GM23338 (cell line): ENCODE data around the gene TAPBPL. TPM values are rescaled to one million over a fixed set of nuclear protein-coding genes. Genes with fewer than 3 reads are reported as not detected.

Source experiments
- ATAC-seq: fragments of 200-7000 bp; cut with Tn5 transposase; 3 replicates; pipeline ENCODE4 v1.9.1; 2020
- DNase-seq: peaks from one replicate; pipeline ENCODE4 v3.0.0-alpha.2; 2015; ENCODE audit warnings: low spot score
- H2AFZ ChIP-seq: fragments of 200-600 bp; sonication (generic); 2 replicates; pipeline ENCODE4 v1.8.0; 2016; ENCODE audit warnings: antibody characterized with exemption, mild to moderate bottlenecking, moderate library complexity
- H3F3A ChIP-seq: fragments of 200-600 bp; sonication (generic); replicated peaks from 2 replicates; pipeline ENCODE4 v1.8.0; 2017; ENCODE audit warnings: antibody characterized with exemption, mixed run types, low read depth
- H3K27ac ChIP-seq: fragments of 200-600 bp; sonication (generic); 2 replicates; pipeline ENCODE4 v1.6.1; 2016; ENCODE audit warnings: low read depth
- H3K27me3 ChIP-seq: fragments of 200-600 bp; sonication (generic); 2 replicates; pipeline ENCODE4 v1.8.0; 2016; ENCODE audit warnings: mild to moderate bottlenecking, mixed run types, moderate library complexity; ENCODE audit not compliant: insufficient read depth
- H3K36me3 ChIP-seq: fragments of 200-600 bp; sonication (generic); 2 replicates; pipeline ENCODE4 v1.8.0; 2016; ENCODE audit warnings: mild to moderate bottlenecking; ENCODE audit not compliant: insufficient read depth
- H3K4me1 ChIP-seq: fragments of 200-600 bp; sonication (generic); 2 replicates; pipeline ENCODE4 v1.8.0; 2016; ENCODE audit warnings: mild to moderate bottlenecking, moderate library complexity; ENCODE audit not compliant: insufficient read depth
- H3K4me2 ChIP-seq: fragments of 200-600 bp; sonication (generic); 2 replicates; pipeline ENCODE4 v1.7.1; 2017; ENCODE audit warnings: mixed run types
- H3K4me3 ChIP-seq: fragments of 200-600 bp; sonication (generic); 2 replicates; pipeline ENCODE4 v1.6.1; 2016; ENCODE audit warnings: mixed run types
- H3K79me2 ChIP-seq: fragments of 200-600 bp; sonication (generic); replicated peaks from 2 replicates; pipeline ENCODE4 v1.8.0; 2017; ENCODE audit warnings: mild to moderate bottlenecking; ENCODE audit not compliant: insufficient read depth
- H3K9me2 ChIP-seq: fragments of 200-600 bp; sonication (generic); 2 replicates; pipeline ENCODE4 v1.8.0; 2017; ENCODE audit not compliant: insufficient read depth
- H4K20me1 ChIP-seq: fragments of 200-600 bp; sonication (generic); replicated peaks from 2 replicates; pipeline ENCODE4 v1.8.0; 2017; ENCODE audit warnings: mild to moderate bottlenecking; ENCODE audit not compliant: insufficient read depth
- H3K27ac Mint-ChIP-seq: 2 replicates; pipeline ENCODE4 v1.8.0; 2020; ENCODE audit warnings: inconsistent platforms, mild to moderate bottlenecking, moderate library complexity, mixed read lengths
- H3K27me3 Mint-ChIP-seq: 3 replicates; pipeline ENCODE4 v1.8.0; 2022; ENCODE audit warnings: low read depth, mild to moderate bottlenecking, moderate library complexity, mixed read lengths, inconsistent platforms; ENCODE audit not compliant: insufficient read depth, poor library complexity
- H3K36me3 Mint-ChIP-seq: 3 replicates; pipeline ENCODE4 v1.8.0; 2021; ENCODE audit warnings: low read depth, mild to moderate bottlenecking, inconsistent platforms, moderate library complexity, mixed read lengths
- H3K4me1 Mint-ChIP-seq: 3 replicates; pipeline ENCODE4 v1.8.0; 2020; ENCODE audit warnings: mild to moderate bottlenecking, inconsistent platforms, mixed read lengths
- H3K4me3 Mint-ChIP-seq: 3 replicates; pipeline ENCODE4 v1.8.0; 2021; ENCODE audit warnings: moderate library complexity, mild to moderate bottlenecking, inconsistent platforms, mixed read lengths
- H3K9me3 Mint-ChIP-seq: 3 replicates; pipeline ENCODE4 v1.8.0; 2020; ENCODE audit warnings: moderate library complexity, mild to moderate bottlenecking, inconsistent platforms, mixed read lengths
- CREB1 ChIP-seq: fragments of 250-450 bp; sonication (Bioruptor Pico); IDR thresholded peaks from 2 replicates; pipeline ENCODE4 v1.5.0; 2020; ENCODE audit warnings: low read depth, mild to moderate bottlenecking, moderate library complexity
- ETS1 ChIP-seq: IDR thresholded peaks from 2 replicates; pipeline ENCODE4 v1.6.1; 2016; ENCODE audit warnings: antibody characterized with exemption
- EZH2 ChIP-seq: fragments of 200-600 bp; sonication (generic); IDR thresholded peaks from one replicate; pipeline ENCODE4 v1.8.0; 2017; ENCODE audit warnings: antibody characterized with exemption, mild to moderate bottlenecking, low read depth; ENCODE audit not compliant: unreplicated experiment
- EZH2phosphoT487 ChIP-seq: fragments of 200-600 bp; sonication (generic); IDR thresholded peaks from one replicate; pipeline ENCODE4 v1.8.1; 2018; ENCODE audit warnings: antibody characterized with exemption; ENCODE audit not compliant: unreplicated experiment
- JUNB ChIP-seq: IDR thresholded peaks from one replicate; pipeline ENCODE4 v1.6.1; 2016; ENCODE audit warnings: antibody characterized with exemption; ENCODE audit not compliant: unreplicated experiment
- NANOG ChIP-seq: IDR thresholded peaks from 2 replicates; pipeline ENCODE4 v1.6.1; 2016; ENCODE audit warnings: antibody characterized with exemption, borderline replicate concordance
- POLR2AphosphoS5 ChIP-seq: IDR thresholded peaks from 2 replicates; pipeline ENCODE4 v1.6.1; 2016; ENCODE audit warnings: antibody characterized with exemption, low read depth
- REST ChIP-seq: IDR thresholded peaks from one replicate; pipeline ENCODE4 v1.6.1; 2018; ENCODE audit warnings: antibody characterized with exemption; ENCODE audit not compliant: unreplicated experiment
- STAT1 ChIP-seq: IDR thresholded peaks from one replicate; pipeline ENCODE4 v1.6.1; 2016; ENCODE audit warnings: antibody characterized with exemption; ENCODE audit not compliant: unreplicated experiment
- ZNF114 ChIP-seq: fragments of 250-450 bp; sonication (Bioruptor Pico); IDR thresholded peaks from 2 replicates; pipeline ENCODE4 v1.5.0; 2020; ENCODE audit warnings: mild to moderate bottlenecking, moderate library complexity
- ZNF331 ChIP-seq: fragments of 250-450 bp; sonication (Bioruptor Pico); IDR thresholded peaks from 2 replicates; pipeline ENCODE4 v1.5.0; 2020; ENCODE audit warnings: low read depth, mild to moderate bottlenecking, moderate library complexity
- ZNF462 ChIP-seq: fragments of 250-450 bp; sonication (Bioruptor Pico); IDR thresholded peaks from 2 replicates; pipeline ENCODE4 v1.5.0; 2020; ENCODE audit warnings: mild to moderate bottlenecking, moderate library complexity
- polyA plus RNA-seq: library from polyadenylated mRNA; unstranded; fragments of >200 nt; fragmentation: Nextera tagmentation; extraction: Ambion mirVana; gene quantifications from 2 replicates; pipeline ENCODE4 v1.2.1, GENCODE V29; 2016
- total RNA-seq: library from RNA; depleted of rRNA; stranded (reverse); fragments of >200 nt; shearing (Covaris generic); gene quantifications from 2 replicates; pipeline ENCODE4 v1.2.3, GENCODE V29; 2014
- TF ChIP-seq, protein P1 (sequence below), 2 experiments: fragments of 200-600 bp in 1 of 2; sonication (generic) in 1 of 2; conservative IDR thresholded peaks; 2 replicates each; pipeline versions ENCODE4 v1.5.1 to v1.6.1; 2016 to 2017; ENCODE audit warnings: antibody characterized with exemption in 2 of 2, low read depth in 2 of 2, mild to moderate bottlenecking in 2 of 2, moderate library complexity in 1 of 2

The TAPBPL gene
- total and polyA plus RNA-seq, 2 experiments from 2014 or later, result 0.59 to 0.65 TPM

DNA sequence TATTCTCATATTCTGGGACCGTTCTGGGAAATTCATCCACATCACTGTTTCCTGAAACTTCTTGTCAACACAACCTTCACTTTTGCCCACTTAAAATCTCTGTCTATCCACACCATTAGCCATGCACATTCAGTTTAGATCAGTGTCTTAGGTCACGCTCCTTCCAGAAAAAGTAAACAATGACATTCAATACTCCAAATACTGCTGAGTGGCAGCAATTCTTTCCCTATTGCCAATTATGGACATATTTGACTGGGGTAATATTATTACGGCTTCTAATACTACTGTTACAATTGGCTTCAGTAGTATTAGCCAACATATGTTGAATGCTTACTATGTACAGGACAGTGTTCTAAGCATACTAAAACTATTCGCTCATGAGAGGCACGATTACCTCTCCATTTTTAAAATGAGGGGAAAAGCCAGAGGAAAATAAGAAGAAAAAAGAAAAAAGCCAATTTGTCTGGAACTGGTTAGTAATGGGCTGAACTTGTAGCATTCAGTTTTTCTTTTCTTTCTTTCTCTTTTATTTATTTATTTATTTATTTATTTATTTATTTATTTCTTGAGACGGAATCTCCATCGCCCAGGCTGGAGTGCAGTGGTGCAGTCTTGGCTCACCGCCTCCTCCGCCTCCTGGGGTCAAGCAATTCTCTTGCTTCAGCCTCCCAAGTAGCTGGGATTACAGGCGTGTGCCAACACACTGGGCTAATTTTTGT lies 44.4 kb upstream of the TAPBPL start:
- no peaks in the 10 kb centered on the region for H3K4me1 Mint-ChIP-seq
- DNase-seq, result no peak
- H3K9me2 ChIP-seq, result no peaks in the 10 kb centered on the region
- H4K20me1 ChIP-seq, result no peaks in the 10 kb centered on the region
- H3K27me3 Mint-ChIP-seq, result no peaks in the 10 kb centered on the region
- H3F3A ChIP-seq, result no peaks in the 10 kb centered on the region
- H3K79me2 ChIP-seq, result no peaks in the 10 kb centered on the region
- no peak overlapping the region for H3K4me2 ChIP-seq
- no peaks in the 10 kb centered on the region for H3K4me1 ChIP-seq
- no peak overlapping the region for H3K4me3 ChIP-seq
- no peaks in the 10 kb centered on the region for H3K9me3 Mint-ChIP-seq
- no peak overlapping the region for H3K4me3 Mint-ChIP-seq
- ATAC-seq, result no peak
- no peaks in the 10 kb centered on the region for H3K36me3 Mint-ChIP-seq
- no peak overlapping the region for H3K27ac ChIP-seq
- no peak overlapping the region for H3K27ac Mint-ChIP-seq
- TF ChIP-seq POLR2AphosphoS5 (no peak), ZNF114 (CRISPR knock-in tag) (no peak), EZH2 (no peak), REST (no peak), ZNF462 (CRISPR knock-in tag) (no peak), ETS1 (no peak), NANOG (no peak), JUNB (no peak), ZNF331 (no peak), EZH2phosphoT487 (no peak), CREB1 (CRISPR knock-in tag) (no peak), STAT1 (no peak)
- TF ChIP-seq, protein P1, sequence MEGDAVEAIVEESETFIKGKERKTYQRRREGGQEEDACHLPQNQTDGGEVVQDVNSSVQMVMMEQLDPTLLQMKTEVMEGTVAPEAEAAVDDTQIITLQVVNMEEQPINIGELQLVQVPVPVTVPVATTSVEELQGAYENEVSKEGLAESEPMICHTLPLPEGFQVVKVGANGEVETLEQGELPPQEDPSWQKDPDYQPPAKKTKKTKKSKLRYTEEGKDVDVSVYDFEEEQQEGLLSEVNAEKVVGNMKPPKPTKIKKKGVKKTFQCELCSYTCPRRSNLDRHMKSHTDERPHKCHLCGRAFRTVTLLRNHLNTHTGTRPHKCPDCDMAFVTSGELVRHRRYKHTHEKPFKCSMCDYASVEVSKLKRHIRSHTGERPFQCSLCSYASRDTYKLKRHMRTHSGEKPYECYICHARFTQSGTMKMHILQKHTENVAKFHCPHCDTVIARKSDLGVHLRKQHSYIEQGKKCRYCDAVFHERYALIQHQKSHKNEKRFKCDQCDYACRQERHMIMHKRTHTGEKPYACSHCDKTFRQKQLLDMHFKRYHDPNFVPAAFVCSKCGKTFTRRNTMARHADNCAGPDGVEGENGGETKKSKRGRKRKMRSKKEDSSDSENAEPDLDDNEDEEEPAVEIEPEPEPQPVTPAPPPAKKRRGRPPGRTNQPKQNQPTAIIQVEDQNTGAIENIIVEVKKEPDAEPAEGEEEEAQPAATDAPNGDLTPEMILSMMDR (conservative IDR thresholded peaks at IDR 0.05; ENCODE audit: low read depth in 2 of 2), result no peak
- no peaks in the 10 kb centered on the region for H3K27me3 ChIP-seq
- H3K36me3 ChIP-seq, result no peaks in the 10 kb centered on the region
- no peak overlapping the region for H2AFZ ChIP-seq
